Measurements from ENCODE around the gene PRRT2. TPM values are rescaled to one million over a fixed set of nuclear protein-coding genes. Genes with fewer than 3 reads are reported as not detected.
"Not testable (repeated sequence)": the region's sequence is repeated elsewhere in the genome, so short reads cannot be mapped to it uniquely, and the experiment has no call there.

The PRRT2 gene
- total RNA-seq, 1 donor from 2014 or later = 10.6 TPM

GRCh38 chr16:29790949-29791844 lies 20.8 kb upstream of the PRRT2 start:
- DNase-seq (ENCODE audit: low spot score) = no peak

- DNase-seq (ENCODE audit: low spot score) = no peak
These were observed 19.9 kb upstream of the PRRT2 start for GRCh38 chr16:29791845-29792807.

GRCh38 chr16:29793153-29793552 lies 18.8 kb upstream of the PRRT2 start:
- DNase-seq (ENCODE audit: low spot score) = not testable (repeated sequence)

- DNase-seq (ENCODE audit: low spot score) = no peak
These were observed 17.7 kb upstream of the PRRT2 start for GRCh38 chr16:29794231-29794710.

DNA sequence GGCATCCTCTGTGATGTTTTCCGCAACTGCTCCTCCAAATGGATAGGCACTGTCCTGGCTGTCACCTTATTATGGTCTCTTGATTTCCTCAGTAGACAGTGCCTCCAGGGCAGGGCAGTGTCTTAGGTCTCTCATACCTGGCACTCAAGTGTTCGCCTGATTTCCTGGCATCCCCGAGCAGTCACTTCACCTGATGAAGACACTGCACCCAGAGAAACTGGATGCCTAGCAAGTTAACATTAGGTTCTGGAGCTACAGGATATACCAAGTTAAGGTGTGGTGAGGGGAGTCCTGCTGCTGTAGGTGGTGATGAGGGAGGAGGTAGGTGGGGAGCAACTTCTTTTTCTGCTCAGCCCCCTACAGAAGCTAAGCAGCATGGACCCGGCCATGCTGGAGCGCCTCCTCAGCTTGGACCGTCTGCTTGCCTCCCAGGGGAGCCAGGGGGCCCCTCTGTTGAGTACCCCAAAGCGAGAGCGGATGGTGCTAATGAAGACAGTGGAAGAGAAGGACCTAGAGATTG lies 9.5 kb upstream of the PRRT2 start:
- no peak for DNase-seq (ENCODE audit: low spot score)

DNA sequence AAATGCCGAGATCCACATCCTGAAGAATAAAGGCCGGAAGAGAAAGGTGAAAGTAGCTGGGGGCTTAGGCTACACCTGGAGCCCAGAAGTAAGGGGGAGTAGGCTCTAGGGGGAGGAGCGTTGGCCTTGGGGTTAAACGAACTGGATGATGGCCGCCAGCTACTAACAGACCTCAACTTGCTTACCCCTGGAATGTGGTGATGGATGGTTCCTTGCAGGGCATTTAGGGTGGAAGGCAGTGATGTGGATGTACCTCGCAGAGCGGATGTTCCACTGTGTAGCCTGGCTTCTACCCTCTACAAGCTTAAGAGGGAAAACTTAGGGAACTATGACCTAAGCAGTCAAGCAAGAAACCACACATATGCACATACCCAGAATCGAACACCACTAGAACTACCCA lies 8.0 kb upstream of the PRRT2 start:
- DNase-seq (ENCODE audit: low spot score) = no peak

- DNase-seq (ENCODE audit: low spot score) = peak; percentile 56
These were observed 7.3 kb upstream of the PRRT2 start for GRCh38 chr16:29804455-29805231.

- peak; percentile 98 for DNase-seq (ENCODE audit: low spot score)
These were observed 6.5 kb upstream of the PRRT2 start for GRCh38 chr16:29805232-29806098.

- no peak for DNase-seq (ENCODE audit: low spot score)
These were observed 5.9 kb upstream of the PRRT2 start, which contains the start of gene MAZ for GRCh38 chr16:29806099-29806579. Gene MAZ, plus strand, starts transcription at chr16:29806529. Its CDS starts 173 bp downstream, at chr16:29806702.

- DNase-seq (ENCODE audit: low spot score) = peak; percentile 69
These were observed 5.2 kb upstream of the PRRT2 start for GRCh38 chr16:29806641-29807425.

DNA sequence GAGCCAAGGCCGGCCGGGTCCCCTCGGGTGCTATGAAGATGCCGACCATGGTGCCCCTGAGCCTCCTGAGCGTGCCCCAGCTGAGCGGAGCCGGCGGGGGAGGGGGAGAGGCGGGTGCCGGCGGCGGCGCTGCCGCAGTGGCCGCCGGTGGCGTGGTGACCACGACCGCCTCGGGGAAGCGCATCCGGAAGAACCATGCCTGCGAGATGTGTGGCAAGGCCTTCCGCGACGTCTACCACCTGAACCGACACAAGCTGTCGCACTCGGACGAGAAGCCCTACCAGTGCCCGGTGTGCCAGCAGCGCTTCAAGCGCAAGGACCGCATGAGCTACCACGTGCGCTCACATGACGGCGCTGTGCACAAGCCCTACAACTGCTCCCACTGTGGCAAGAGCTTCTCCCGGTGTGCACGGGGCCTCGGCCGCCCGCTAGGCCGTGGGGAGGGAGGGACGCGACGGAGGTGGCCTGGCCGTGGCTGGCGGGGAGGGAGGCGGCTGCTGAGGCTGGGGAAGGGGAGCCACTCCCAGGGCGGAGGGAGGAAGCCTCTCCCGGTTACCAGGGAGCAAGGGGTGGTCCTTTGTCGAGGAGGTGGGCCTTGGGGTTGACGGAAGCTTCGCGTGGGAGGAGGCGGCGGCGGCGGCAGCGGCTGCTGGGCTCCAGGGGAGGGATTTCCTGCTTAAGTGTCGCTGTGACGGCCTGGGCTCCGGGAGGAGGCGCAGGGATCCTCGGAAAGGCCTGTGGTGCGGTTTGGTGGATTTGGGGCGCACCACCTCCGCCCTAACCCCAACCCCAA lies 4.4 kb upstream of the PRRT2 start:
- DNase-seq (ENCODE audit: low spot score) = peak; percentile 93

GRCh38 chr16:29808219-29808900 lies 3.6 kb upstream of the PRRT2 start:
- DNase-seq (ENCODE audit: low spot score) = peak; percentile 61

DNA sequence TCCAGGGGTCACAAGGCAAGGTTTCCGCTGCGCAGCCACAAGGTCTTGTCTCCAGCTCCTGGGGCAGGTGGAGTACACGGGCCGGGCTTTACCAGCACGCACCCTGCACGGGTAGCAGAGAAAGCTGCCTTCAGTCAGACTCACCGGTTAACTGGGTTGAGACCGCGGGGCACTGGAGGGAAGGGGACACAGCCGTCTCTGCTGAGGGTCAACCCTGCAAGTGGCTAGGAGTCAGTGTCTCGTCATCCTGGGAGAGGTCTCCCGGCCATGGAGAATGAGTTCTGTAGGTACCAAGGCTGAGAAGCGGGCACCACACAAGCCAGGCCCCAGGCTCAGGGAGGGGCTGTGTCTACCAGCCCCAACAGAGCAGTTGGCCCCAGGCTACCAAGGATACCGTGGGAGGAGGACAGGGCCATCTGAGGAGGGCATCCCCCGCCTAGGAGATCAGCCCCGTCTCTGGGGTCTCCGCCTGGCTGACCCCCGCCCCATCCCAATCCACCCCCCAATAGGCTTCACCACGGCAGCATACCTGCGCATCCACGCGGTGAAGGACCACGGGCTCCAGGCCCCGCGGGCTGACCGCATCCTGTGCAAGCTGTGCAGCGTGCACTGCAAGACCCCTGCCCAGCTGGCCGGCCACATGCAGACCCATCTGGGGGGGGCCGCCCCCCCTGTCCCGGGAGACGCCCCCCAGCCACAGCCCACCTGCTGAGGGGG lies 2.8 kb upstream of the PRRT2 start:
- no peak for DNase-seq (ENCODE audit: low spot score)

DNA sequence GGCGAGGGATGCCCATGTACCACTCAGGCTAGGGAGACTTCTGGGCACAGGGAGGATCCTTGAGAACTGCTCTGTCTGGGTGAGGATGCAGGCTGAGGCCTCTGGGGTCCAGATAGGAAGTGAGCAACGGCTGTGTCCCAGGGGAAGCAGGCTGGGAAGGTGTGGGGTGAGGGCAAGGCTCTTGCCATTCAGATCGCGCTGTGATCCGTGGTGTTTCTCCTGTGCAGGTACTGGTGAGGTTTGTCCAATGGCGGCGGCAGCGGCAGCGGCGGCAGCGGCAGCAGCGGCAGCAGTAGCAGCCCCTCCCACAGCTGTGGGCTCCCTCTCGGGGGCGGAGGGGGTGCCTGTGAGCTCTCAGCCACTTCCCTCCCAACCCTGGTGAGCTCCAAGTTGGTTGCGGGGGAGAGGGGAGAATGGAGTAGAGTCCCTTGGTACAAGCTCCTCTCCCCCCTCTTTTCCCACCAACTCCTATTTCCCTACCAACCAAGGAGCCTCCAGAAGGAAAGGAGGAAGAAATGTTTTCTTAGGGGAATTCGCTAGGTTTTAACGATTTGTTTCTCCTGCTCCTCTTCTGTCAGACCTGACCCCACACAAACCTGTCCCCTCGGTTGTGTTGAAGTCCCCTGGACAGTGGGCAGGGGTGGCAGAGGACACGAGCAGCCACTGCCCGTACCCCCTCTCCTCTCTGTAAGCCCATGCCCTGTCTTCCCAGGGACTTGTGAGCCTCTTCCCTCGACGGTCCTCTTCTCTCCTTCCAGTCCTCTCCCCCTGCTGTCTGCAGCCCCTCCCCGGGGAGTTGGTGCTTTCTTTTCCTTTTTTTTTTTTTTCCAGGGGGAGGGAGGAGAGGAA lies 1.9 kb upstream of the PRRT2 start:
- no peak for DNase-seq (ENCODE audit: low spot score)

DNA sequence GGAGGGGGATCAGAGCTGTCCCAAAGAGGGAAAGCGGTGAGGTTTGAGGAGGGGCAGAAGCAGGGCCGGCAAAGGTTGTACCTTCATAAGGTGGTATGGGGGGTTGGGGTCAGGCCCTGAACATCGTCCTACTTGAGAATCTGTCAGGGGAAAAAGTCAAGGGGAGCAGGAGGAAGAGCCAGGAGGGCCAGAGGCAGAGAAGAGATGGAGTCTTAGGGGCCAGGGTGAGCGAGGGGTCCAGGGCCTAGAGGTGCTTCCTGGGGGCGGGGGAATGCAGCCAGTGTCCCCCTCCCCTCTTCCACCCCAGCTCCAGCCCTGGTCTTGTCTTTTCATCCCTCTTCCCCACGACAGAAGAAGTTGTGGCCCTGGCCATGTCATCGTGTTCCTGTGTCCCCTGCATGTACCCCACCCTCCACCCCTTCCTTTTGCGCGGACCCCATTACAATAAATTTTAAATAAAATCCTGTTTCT lies 1.3 kb upstream of the PRRT2 start:
- no peak for DNase-seq (ENCODE audit: low spot score)

All from ureter (tissue), 1 donor.